Cerebellar nuclear complex (tissue), 1 donor: ENCODE results near the gene CDKL5.

ENCODE experiments used
- DNase-seq, 2 experiments: peaks; one replicate each; lab custom pipeline; 2025; lab: John Stamatoyannopoulos, UW

CDKL5 gene

DNA sequence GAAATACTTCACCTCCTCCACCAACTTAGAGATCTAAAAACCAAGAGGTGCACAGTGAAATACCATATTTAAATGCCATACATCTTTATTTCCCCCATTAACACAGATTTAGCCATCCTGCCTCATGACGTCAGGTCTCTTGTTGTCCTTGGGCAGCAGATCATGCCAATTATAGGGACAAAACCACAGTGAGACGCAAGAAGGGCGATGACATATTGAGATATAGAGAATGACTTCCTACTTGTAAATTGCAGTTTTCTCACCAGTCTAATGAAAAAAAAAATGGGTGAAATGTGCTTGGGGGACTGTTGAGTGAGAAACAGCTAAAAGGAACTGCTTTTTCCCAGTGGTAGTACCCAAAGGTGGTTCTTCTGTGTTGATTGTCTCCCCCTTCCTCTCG, 222.2 kb downstream of the CDKL5 start:
- no peak for DNase-seq

DNA sequence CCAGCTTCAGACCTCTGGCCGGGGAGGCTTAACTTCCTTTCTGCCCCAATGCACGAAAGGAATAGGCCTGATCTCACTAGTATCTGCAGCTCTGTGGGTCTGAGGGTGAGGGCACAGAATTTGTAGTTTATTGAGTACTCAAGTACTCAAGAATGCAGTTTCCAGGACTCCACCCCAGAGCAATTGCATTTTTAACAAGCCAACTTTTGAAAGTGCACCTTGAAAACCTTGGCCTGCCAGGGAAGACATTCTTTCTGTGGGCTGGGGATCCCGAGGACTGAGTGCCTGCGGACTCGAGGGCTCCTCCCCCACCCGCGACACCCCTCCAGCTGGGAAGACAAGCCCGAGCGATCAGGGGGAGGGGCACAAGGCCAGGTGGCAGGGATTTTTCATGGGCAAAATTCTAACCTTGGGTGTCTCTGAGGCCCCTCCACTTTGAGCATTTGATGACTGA, 224.1 kb downstream of the CDKL5 start:
- no peak for DNase-seq

DNA sequence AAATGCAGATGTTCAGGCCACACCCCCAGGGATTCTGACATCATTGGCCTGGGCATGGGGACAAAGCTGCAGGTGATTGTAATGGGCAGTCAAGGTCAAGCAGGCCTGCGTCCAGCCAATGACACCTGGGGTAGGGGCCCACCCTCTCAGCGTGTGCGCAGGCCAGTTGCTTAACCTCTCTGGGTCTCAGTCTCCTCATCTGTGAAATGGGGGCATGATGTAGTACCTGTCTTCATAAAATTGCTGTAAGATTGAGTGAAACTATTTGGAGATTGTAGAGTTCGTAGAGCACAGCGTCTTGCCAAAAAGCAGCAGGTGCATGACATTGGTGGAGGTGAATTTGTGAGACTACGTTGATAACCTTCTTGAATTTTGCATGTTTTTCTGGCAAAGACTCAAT, 225.3 kb downstream of the CDKL5 start:
- DNase-seq: no peak

DNA sequence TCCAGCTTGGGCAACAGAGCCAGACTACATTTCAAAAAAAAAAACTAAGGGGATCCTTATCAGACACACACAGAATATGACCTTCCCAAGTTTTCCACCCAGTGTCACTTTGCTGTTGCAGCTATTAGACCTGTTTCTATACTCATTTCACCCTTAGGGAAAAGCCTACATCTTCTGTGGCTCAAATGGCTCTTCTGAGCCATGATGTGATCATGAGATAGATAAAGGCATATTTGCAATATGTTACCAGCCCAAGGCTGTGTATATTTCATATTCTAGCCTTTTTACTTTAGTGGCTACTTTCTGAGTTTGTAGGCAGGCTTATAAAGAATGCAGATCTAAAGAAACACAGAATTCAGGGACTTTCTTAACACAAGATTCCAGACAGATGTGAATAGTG, 227.2 kb downstream of the CDKL5 start:
- no peak for DNase-seq

DNA sequence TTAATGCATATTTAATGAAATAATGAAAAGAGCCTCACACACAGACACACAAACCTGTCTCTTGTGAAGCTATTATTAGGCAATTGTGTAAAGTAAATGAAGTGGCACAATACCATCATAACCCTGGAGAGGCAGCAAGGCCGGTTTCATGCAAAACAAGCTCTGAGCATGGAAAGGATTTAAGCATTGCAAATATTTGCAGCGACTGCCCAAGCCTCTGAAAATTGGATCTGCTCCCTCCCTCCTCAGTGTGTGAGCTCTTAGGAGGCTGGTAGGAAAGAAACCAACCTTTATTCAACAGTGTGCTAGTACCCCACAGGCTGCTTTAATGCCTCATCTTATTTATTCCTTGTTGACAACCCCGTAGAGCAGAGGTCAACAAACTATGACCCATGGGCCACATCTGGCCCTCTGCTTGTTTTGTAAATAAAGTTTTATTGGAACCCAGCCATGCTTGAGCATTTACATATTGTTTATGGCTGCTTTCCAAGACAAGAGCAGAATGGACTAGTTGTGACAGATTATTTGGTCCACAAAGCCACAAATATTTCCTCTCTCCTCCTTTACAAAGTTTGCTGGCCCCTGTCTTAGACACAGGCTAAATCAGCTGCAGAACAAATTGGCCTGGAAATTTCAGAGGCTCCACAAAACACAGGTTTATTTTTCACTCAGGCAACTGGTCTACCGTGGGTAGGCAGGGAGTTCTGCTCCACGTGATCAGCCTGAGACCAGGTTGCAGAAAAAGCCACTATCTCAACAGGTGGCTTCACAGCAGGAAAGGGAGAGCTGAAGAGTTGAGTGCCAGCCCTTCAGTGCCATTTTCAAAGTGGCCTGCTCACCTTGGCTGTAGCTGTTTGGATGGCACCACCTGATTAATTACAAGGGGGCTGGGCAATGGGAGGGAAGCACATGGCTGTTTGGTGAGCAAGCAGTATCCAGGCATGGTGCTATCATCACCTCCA, 229.7 kb downstream of the CDKL5 start:
- DNase-seq: no peak

DNA sequence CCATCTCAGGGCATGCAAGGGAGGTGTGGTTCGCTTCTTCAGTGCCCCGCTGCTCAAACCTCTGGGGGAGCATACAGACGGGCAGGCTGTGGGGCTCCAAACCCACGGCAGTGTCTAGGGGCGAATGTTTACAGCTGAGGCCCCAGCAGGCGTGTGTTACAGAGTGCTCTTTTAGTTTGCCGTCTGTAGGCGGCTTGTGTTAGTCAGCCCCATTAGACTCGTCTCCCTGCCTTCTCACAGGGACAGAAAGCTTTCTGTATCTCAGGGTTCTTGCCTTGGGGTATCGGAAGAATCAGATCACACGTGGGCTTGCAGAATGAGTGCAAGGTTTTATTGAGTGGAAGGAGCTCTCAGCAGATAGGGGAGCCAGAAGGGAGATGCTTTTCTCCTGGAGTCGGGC, 235.9 kb downstream of the CDKL5 start:
- no peak for DNase-seq

DNA sequence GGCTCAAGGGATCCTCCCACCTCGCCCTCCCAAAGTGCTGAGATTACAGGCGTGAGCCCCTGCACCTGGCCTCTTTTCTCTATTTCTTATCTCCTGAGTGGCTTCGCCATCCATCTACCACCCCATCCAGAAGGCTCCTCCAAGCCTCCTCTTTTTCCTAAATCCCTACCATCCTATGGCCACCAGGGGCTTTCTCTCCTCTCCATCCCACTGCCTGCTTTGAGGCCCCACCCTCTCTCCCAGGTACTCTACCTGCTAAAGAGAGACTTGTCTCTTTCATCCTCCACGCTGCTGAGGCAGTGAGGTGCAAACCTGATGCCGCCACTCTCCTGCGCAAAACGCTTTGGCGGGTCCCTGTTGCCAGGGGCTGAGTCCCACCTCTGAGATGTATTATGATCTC, 239.5 kb downstream of the CDKL5 start:
- no peak for DNase-seq

DNA sequence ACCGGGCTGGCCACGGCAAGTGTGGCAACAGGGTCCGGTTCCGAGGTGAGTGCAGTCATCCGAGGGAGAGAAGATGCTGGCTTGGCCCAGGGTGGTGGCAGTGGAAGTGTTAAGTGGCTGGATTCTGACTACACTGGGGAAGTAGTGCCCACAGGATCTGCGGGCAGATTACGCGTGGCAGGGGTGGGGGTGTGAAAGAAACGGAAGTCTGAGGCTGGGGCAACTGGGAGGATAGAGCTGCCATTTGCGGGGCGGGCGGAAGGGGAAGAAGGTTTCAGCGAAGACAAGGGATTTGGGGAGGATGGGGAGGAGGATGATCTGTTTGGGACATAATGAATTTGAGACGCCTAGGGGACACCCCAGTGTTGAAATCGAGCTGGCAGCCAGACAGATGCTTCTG, 241.2 kb downstream of the CDKL5 start:
- no peak for DNase-seq

DNA sequence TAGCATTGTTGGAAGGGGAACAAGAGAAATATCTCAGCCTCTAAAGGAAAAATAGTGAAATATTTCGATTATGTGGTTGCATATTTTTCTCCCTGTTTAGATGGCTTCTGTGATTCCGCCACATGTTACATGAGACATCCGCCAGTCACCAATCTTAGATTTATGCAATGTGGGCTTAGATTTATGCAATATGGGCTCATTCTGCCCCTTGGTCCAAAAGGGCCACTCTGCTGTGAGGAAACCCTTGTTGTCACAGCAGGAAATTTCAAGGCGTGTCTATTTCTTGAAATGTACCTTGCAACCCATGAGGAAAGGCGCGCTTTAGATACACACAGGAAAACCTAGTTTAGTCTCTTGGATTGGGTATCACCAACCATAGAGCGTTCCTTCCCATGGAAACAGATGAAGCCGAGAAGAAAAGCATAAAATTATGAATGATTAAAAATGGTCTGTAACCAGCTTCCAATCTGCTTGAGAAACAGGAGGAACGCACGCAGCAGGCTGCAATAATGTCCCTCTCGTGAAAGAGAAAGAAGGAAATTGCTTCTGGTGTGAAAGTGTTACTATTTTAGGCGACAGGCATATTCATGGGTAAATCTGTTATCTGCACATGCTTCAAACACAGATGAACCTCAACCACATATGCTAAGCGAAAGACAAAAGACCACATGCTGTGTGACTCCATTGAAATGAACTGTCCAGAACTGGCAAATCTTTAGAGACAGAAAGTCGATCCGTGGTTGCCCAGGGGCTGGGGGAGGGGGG, 242.8 kb downstream of the CDKL5 start:
- DNase-seq: no peak

DNA sequence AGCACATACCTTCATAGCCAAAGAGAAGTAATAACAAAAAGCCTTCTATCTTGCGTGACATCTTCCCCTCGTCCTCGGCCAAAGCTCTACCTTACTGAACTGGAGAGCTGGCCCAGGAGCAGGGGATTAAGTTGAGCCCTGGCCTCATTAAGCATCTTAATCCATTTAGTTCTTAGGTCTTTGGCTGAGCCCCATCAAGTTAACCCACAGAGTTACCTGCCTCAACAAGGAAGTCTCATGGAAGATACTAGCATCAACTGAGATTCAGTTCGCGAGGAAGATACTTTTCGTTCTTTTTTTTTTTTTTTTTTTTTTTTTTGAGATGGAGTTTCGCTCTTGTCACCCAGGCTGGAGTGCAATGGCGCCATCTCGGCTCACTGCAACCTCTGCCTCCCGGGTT, 246.6 kb downstream of the CDKL5 start, which contains the start of gene RS1:
RS1 (minus strand) TSS at position 101 of the 400 bp plus-strand sequence; CDS start at position 61, 40 bp downstream.
- DNase-seq: no peak

DNA sequence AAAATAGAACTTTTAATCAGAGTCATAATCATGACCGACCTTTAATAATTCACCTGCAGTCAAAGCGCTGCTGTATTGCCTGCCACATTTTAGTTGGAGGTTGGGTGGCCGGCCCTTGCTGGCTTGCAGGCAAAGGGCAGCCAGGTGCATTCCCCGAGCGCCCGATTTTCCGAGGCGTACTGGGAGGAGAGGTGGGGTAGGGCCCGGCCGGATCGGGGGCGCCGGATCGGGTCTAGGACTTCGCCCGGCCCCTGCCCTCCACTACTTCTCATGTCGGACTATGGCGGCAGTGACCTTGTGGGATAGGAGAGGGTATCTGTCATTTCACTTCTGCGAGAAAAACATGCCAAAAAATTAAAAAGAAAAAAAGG, 249.0 kb downstream of the CDKL5 start:
- DNase-seq: no peak

DNA sequence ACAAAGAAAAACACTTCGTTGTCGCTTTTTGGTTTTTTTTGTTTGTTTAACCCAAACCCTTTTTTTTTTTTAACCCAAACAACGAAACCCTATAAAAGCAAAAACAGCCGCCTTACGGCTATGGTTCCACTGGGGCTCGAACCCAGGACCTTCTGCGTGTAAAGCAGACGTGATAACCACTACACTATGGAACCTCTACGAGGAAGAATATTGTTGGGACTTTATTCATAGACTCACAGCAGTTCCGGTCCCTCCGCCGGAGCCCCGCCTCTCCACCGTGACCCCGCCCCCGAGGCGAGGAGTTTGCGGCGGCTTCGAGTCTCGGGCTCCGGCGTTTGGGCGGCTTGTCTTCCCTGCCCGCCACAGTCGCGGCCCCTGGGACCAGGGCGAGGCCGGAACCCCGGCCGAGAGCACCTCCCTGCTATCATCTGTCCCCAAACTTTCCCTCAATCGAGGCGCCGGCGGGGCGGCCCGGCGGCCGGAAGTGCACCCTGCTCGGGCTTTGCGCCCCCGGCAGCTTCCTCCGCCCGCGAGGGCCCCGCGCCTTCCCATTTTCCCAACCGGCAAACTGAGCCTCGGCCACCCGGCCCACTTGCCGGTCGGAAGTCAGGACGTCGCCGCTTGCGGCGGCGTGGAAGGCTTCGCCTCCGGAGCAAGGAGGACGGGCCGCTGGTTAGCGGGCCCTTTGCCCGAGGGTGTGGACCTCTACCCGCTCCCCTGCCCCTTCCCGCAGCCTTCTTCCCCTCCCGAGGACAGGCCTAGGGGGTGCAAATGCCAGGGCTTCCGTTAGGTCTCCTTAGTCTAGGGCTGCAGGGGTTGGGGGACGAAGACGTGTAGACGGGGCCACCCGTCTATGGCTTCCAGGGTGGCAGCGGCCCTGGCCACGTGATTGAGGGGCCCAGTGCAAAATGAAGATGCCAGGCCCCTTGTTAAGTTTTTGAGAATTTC, 249.7 kb downstream of the CDKL5 start:
- DNase-seq: peak in 1 of 2 experiments; percentile 27

DNA sequence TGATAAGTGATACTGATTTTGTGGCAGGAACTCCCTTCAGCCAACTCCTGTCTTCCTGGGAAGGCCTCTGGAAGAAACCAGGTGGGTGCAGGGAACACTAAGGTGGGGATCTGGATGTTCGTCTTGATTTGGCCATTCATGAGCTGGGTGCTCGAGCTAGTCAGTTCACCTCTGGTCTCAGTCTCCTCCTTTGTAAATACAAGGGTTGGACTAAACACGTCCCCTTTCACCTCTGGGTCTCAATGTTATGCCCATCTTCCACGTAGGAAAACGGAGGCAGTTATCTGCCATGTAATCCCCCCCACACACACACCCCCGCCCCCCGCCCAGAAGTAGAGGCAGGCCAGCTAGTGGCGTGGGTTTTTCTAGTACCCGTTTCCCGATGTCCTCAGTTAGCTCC, 250.6 kb downstream of the CDKL5 start:
- DNase-seq: no peak

DNA sequence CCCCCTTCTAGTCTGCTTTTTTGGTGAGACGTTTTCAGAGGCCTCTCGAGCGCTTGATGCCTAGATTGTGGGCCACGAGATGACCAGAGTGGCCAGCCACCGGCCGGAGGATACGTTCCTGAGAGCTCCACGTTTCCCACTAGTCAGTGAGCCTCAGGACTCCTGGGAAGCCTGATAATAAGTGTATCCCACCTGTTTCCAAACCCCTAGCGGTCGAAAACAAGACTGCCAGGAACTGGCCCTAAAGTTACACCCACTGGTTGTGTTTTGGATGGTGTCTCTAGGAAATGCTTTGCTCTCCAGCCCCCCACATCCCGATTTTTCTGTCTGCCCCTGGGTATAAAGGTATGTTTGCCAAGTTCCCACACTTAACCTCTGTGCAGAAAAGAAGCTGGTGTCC, 251.1 kb downstream of the CDKL5 start:
- no peak for DNase-seq

DNA sequence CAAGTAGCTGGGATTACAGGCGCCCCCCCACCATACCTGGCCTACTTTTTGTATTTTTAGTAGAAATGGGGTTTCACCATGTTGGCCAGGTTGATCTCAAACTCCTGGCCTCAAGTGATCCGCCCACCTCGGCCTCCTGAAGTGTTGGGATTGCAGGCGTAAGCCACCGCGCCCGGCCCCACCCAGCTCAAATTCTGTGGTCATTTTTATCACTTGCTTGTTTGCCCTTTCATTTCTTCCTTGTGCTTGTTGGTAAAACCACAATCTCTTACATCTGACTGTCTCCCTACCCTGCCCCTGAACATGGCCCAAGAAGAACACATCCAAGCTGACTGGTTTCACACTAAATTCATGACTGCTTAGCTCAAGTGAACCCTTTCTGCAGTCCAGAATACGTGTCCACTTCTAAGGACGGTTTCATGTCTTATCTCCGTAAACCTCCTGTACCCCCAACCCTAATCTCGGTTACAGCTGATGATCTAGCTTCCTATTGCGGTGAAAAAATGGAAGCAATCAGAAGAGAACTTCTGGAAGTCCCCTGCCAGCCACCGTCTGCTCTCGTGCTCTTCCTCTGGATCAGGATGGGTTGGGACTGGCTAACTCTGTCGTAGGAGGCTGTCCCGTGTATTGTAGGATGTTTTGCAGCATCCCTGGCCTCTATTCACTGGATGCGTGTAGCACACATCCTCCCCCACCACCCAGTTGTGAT, 251.9 kb downstream of the CDKL5 start:
- no peak for DNase-seq

DNA sequence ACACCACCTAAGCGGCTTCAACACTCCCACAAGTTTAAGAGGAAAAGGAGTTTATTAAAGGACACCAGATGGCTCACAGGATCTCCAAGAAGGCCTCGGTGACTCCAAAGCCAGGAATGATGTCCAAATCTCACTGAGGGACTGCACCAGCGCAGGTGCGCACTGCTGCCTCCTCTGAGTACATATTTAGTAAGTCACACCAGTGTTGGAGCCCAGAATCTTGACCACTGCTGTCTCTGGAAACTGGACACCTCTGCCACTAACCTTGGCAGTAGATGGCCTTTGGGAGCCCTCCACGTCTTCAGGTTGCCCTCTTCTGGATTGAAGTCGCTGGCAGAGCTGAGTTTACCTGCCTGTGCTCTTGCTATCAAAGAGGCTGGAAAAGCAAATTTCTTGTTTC, 256.6 kb downstream of the CDKL5 start:
- no peak for DNase-seq

DNA sequence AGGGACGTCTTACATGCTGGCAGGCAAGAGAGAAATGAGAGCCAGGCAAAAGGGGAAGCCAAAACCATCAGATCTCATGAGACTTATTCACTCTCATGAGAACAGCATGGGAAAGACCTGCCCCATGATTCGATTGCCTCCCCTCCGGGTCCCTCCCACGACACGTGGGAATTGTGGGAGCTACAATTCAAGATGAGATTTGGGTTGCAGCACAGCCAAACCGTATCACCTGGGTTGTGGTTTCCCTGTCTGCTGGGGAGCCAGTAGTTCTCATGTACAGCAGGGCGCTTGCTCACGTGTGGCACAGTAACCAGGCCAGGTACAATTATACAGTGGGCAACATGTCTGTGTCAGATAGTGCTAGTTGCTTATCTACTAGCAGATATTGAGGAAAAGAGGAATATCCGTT, 257.6 kb downstream of the CDKL5 start:
- DNase-seq: no peak

DNA sequence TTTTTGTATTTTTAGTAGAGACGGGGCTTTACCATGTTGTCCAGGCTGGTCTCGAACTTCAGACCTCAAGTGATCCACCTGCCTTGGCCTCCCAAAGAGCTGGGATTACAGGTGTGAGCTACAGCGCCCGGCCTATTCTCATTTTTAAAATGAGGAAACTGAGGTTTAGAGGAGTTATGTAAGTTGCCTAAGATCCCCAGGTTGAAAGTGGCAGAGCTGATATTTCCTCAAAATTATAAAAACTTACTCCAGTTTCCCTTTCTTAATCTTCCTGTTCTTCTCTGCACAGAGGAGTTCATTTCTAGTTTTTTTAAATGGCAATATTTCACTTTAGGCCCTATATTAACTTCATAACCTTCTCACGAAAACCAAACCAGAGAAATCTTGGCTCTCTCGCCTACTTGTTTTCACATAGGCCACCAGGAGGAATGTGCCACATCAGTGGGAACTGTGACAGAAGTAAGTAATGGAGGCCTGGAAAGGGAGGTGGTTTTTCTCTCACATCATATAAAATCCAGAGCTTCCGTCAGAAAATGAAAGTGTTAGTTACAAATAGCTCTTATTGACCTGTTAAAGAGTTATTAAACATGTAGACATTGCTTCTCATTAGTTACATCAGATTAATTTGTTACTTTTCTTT, 262.6 kb downstream of the CDKL5 start:
- DNase-seq: no peak

DNA sequence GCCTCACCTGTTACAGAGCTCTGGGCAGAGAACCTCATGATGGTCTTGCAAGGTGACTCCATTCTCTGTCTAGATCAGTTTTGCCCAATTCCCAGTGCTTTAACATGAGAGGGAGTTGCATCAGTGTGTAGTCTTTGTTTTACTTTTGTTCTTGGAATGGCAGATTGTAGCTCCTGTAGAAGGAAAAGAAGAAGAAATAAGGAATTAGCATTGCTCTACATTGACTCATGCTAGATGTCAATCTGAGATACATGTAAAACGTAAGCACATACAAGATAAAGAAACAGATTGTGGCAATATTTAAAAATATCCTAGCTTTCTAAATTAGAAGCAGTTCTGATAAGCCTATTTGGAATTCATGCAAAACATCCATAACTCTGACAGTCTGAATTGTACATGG, 266.0 kb downstream of the CDKL5 start:
- DNase-seq: no peak

DNA sequence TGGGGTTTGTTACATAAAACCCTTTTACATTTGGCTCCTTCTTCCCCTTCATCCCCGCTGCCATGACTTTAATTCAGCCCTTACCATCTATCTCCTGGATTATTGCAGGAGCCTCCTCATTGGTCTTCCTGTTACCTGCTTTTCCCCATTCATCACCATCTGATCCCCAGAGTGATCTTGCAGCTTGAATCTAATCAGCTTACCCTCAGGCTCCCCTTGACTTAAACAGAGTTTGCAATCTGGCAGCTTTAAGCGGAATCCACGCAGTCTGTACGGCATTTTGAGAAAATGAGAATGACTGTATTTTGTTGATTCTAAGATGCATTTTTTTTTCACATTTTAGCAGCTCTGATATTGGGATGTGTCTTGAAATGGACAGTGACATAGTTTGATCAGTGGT, 267.1 kb downstream of the CDKL5 start:
- DNase-seq: no peak

DNA sequence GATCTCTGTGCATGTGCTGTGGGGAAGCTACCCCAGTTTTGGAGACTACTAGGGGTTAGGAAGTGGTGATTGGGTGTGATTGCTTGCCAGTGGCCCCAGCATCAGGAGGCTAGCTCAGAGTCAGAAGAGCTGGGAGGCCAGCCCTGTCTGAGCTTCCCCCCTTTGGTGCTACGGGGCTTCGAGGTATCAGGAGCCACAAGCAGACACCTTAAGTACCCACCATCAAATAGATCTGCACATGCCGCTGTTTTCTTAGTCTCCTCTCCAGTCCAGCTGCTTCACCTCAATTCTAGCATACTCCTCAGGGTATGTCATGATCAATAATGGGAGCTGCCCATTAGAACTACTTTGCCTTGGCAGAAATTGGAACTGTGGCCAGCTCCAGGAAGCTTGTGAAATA, 271.2 kb downstream of the CDKL5 start:
- no peak for DNase-seq
